HG03095 (cell line): ENCODE data around the gene MPC2.
A peak's percentile ranks its signal among the peaks of the same experiment; 100 is the strongest.
"Not testable (repeated sequence)": the region's sequence is repeated elsewhere in the genome, so short reads cannot be mapped to it uniquely, and the experiment has no call there.

ENCODE experiments used
- ATAC-seq: cut with Tn5 transposase; IDR thresholded peaks from one replicate; pipeline ENCODE4 v1.9.1; 2021; ENCODE audit warnings: moderate library complexity; ENCODE audit not compliant: unreplicated experiment

The MPC2 gene

DNA sequence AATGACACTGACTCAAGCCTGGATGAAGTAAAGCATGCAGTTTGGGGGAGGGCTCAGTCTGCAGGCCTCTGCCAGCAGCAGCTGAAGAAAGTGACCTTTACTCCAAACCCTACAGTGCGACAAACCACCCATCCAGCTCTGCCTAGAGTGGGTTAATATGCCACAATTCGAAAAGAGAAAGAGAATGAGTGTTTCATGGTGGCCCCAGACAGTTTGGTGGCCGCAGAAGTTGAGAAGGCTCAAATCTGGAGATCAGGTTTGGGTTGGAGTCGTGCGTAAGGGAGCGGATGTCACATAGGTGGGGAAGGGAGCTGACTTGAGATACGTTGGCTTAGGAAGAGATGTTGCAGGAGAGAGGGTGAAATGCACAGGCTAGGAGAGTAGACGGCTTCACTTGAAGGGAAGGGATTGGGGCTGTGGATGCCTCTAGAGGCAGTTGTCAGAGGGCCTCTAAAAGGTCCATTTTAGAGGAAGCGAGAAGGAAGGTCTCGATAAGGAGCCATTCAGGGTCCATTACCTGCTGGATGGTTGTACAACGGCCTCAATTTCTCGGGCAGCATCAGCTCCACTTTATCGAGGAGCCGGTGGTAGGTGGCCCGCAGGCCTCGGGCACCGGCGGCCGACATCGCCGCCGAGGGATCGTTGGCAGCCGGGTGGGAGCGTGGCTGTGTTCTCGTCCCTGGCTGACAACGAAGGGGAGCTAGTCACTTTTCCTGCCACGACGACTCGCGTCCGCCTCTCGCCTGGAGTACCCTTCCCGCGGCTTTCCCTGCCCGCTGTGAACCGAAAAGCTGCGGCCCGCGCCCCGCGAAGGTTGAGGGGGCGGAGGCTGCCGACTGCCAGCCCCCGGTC, 1.4 kb downstream of the MPC2 start:
- peak; percentile 6 for ATAC-seq

DNA sequence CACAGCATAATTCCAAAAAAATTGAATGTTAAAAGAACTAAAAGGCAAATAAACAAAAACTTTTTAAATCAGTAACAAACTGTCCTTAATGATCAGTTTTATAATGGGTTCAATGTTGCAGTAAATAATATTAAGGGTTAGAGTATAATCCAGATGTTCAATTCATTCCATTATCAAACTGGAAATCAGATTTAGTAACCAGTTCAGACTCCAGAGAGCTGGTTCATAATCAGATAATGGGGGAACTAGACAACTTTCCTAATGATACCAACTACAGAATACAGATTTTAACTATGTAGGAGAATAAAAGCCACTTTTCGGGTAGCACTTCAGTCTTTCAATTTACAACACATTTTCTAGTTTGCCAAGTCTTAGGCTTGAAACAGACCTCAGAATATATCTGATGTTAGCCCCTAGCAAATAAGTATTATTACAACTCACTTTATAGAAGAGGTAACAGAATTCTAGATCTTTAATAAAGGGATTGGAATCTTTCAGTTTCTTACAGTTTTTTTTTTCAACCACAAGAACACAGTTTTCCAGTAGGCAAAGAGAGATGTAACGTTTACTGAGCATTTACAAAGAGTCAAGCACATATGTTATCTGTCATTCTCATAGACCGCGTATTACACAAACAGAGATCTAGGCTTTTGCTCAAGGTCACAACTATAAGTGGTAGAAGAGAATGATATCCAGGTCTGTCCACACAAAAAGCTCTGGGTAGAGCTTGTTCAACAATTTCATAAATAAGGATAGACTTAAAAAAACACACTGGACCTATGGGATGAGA, 2.3 kb downstream of the MPC2 start:
- no peak for ATAC-seq

DNA sequence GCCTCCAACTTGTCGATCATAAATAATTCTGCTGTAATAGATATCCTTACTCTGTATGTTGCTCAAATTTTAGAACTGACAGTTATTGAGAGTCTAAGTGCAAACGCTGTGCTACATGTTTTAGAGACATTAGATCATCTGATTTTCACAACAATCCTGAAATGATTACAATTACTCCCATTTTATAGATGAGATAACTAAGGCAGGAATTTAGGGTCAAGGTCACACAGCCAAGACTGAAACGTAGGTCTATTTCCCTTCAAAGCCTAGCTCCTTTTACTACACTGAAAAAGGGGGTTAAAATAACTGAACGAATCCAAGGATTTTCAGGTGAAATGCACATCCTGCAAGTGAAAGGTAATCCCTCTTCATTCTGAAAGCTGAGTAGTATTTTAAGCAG, 3.1 kb downstream of the MPC2 start:
- ATAC-seq: no peak

DNA sequence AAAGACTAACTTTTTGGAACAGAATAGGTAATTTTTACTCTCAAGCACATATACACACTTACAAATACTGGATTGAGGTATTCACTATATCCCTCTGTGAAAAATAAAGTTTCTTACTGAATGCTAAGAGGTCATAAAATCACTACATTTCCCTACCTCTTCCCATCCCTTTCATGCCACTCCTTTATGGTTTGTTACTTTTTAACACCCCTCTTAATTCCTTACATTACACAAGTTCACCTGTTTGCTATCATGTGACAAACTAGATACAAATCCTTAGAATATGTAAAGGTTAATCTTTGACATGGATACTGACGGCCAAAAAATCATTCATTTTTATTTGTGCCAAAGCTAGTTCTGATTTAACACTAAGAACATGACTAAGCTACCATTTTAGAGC, 7.1 kb downstream of the MPC2 start:
- no peak for ATAC-seq

DNA sequence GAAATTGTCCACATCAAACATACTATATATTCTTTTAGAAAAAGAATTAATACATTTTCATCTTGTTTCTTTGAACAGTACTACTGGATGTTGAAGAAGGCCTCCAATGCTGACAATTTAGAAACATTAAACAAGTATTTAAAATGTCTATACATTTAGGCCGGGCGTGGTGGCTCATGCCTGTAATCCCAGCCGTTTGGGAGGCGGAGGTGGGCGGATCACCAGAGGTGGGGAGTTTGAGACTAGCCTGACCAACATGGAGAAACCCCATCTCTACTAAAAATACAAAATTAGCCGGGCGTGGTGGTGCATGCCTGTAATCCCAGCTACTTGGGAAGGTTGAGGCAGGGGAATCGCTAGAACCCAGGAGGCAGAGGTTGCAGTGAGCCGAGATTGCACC, 8.0 kb downstream of the MPC2 start:
- ATAC-seq: not testable (repeated sequence)

DNA sequence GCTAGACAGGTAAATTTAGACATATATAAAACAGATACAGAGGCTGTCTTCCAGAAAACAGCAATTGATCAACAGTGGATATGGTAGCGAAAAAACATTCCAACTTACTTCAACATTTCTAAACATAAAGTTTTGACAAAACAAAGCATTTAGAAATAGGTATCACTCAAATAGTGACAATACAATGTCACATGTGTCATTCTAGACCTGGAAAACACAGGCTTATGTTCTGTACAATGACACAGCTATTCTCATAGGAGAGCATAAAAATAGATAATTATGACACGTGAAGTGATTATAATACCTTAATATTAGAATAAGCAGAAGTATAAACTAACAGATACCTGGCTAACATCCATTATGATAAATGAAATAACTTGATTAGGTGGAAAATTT, 8.4 kb downstream of the MPC2 start:
- no peak for ATAC-seq

DNA sequence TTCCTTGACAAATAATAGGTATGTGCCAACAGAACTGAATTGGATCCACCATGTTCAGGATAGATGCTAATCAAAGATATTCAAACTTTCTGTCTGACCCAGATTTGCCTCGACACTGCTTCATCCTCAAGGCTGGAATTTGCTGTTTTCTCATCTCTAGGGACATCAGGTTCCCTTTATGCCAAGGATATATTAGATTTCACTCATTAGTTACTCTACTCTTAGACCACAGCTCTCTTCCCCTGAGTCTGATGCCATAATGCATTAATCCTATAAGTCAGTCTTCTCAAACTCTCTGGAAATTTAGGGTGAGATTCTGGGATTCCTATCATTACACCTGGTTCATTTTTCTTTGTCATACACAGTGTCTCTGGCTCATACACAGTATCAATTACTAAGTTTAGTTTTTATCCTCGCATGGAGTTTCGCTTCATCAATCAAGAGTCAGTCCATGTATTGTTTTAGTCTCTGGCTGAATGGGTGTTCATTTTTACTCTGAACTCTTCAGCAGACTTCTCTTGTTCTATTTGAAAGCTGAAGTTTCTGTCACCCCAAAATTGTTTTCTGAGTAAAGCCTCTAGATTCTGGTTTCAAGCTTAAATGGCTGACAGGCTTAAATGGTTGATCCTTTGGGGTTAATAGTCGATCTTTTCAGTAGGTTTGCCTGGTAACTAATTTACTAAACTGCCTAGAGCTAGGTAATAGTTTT, 9.7 kb downstream of the MPC2 start:
- no peak for ATAC-seq

DNA sequence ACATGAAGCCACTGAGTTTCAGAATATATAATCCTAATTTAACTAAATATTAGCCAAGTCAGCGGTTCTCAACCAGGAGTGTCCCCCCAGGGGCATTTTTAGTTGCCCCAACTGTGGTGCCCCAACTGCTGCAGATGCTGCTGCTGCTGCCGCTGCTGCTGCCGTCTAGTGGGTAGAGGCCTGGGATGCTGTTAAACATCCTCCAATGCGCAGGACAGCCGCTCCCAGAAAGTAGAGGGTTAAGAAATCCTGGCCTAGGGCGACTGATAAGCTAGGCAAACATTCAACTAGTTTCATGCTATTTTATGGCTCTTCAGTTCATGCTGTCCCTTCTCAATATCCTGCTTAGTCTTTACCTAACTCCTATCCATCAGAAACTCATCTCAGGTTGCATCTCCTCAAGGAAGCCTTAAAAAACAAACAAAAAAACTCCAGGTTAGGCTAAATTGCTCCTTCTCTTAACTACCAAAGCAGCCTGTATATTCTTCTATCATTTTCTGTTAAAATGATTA, 10.3 kb downstream of the MPC2 start:
- no peak for ATAC-seq

DNA sequence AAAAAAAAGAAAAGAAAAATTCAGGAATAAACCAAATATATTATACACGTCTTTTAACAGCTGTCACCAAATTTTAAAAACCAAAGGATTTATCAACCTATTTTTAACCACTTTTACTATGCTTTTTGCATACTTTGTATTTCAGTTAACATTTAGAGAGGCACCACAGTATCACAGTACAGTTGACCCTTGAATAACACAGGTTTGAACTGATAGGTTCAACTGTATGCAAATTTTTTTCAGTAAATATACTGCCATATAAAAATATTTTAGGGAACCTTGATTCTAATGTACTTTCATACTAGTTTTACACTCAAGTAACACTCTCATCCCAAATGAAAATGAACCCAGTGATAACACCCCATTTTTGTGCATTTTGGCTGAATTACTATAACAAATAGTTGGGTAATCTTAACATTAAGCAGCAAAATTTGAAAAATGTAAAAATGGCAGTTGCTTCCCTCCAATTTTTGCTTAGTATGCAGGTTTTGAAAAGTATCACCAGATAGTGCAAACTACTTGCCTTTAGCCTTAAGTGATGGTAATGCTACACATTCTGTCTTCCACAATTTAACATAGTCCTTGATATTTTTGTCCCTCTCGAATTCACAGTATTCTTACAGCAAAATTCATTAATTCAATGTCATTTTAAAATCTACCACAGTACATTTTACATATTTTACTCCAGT, 12.2 kb downstream of the MPC2 start:
- no peak for ATAC-seq

DNA sequence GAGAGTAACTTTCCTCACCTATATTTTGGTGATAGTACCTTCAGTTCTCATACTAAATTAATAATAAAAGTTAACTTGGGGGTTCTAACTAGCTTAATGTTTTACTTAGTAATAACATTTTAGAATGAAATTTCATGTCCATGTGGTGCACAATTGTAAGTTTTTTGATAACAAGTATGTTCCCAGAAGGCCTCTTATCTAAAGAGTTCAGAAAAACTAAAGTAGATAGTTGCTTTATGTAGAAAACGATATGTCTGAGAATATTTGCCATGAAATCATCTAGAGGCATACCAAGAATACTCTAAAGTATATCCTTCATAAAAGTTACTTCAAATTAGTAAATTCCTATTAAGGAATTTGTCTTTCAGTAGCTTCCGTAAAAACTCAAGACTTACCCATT, 12.8 kb downstream of the MPC2 start:
- no peak for ATAC-seq

DNA sequence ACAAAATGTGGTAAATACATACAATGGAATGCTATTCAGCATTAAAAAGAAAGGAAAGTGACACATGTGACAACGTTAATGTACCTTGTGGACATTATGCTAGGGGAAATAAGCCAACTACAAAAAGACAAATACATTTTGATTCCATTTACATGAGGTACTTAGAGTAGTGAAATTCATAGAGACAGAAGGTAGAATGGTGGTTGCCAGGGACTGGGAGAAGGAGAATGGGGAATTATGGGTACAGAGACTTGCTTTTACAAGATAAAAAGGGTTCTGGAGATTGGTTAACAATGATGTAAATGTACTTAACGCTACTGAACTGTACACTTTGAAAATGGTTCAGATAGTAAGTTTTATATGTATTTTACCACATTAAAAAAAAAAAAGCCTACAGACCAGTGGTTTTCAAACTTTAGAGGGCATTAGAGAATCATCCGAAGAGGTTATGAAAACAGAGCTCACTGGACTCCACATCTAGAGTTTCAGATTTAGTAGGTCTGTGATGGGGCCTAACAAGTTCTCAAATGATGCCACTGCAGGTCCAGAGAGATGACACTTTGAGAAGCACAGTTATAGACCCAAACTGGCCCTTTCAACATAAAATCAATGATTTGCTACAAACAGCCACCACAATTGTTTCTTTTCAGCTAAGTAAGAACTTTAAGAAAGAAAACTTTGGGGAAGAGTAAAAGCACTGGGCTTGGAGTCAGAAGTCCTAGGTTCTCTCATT, 13.4 kb downstream of the MPC2 start:
- ATAC-seq: no peak

DNA sequence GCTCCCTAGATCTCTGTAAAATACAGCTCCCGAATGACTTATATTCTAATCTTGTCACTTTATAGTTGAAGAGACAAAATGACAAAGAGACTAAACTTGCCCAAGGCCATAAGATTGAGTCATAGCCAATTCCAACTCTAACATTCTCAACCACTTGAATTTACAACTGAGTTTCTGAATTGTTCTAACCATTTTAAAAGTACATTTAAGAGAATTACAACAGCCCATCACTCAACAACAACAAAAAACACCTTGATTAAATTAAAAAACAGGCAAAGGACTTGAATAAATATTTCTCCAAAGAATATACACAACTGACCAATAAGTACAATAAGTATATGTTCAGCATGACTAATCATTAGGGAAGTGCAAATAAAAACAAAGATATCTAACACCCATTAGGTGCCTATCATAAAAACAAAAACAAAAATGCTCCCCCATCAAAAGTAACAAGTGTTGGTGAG, 14.2 kb downstream of the MPC2 start:
- no peak for ATAC-seq

DNA sequence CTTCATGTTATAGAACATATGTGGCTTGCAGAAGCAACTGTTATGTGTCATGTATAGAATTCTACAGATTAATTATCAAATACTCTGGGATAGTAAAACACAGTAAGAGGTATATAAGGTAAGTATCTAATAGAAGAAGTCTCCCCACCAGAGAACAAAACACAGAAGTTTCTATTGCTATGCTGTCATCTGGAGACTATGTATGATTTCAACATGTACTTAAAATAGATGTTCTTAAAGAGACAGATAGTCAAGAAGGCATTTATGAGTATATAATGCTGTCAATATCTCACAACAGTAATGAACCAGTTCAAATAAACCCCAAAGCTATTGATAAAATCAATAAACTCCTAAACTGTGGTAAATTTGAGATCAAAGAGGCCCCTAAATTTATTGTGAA, 14.8 kb downstream of the MPC2 start:
- peak; percentile 50 for ATAC-seq

DNA sequence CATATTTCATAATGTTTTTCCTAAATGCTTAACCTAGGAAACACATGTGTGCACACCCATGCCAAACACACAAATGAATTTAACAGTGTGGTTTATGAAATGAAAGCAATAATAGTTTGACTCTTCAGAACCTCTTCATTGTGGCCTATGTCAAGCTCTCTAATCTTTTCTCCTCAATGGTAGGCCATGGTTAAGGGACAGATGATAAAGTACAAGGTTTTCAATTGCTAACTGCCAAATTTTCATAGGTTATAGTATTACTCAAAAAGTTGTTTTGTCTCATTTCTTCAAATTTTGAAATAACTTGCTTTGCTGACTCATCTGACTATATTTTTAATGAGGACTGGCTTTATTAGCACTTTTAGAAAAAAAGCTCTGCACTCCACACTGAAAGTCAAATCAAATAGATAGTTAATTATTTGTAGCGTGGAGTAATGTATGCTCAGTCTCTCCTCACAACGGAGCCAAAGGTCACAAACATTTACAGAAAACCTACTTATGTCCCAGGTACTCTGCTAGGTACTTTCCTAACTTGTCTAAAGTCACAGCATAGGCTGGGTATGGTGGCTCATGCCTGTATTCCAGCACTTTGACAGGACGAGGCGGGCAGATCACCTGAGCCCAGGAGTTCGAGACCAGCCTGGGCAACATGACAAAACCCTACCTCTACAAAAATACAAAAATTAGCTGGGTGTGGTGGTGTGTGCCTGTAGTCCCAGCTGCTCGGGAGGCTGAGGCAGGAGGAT, 19.9 kb downstream of the MPC2 start:
- ATAC-seq: no peak

DNA sequence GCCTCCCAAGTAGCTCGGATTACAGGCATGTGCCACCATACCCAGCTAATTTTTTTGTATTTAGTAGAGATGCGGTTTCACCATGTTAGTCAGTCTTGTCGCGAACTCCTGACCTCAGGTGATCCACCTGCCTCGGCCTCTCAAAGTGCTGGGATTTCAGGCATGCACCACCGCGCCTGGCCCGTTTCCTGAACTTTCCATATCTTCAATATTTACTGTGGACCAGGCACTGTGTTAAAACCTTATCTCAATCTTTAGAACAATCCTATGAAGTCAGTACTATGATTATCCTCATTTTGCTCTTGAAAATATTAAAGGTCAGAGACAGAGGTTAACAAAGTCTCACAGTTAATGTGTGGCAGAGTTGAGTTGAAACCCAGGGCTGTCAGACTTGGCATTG, 21.3 kb downstream of the MPC2 start:
- ATAC-seq: no peak

DNA sequence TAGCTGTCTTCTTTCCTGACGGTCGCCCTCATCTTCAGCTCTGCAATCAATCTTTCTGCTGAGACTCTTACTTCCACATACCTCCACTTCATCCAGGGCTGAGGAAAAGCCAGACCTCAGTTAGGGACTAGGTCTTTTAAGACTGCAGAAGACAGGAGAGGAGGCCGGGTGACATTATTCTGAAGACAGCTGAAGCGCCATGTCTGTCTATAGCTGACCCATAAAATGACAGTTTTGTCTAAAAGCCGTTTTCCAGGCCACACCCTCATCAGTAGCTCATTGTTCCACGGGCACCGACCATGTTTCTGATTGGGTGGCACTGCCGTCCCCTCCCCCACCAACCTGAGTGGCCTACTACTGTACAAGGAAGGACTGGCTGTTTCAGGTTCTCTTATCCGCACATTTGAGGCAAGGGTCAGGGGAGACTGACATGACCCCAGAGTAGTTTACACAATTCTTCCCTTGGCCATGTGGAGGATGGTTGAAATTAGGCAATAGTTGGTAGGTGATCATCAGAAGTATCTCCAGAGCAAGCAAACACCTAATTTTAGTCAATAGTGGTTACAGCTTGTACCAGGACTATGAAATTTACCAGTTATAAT, 22.9 kb downstream of the MPC2 start, which contains the start of gene ADCY10:
TSS of gene ADCY10 (minus strand) at position 240 of the 602 bp plus-strand sequence. CDS start 8,994 bp downstream, outside the sequence.
- ATAC-seq: no peak

DNA sequence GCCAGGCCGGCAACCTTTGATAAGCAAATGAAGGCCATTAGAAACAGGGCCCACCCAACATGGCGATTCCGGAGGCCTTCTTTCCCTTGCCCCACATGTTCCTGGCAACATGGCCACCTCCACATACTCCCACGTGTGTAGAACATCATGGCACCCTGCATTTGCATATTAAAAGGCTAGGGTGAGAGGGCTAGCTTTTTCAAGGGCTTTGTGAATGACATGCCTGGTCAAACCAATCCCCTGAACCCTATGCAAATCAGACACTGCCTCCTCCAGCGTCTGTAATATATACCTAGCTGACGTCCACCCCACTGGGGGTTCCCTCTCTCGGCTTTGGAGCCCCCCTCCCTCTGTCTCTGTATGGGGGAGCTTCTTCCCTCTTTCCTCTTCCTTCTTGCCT, 24.6 kb downstream of the MPC2 start:
- no peak for ATAC-seq

DNA sequence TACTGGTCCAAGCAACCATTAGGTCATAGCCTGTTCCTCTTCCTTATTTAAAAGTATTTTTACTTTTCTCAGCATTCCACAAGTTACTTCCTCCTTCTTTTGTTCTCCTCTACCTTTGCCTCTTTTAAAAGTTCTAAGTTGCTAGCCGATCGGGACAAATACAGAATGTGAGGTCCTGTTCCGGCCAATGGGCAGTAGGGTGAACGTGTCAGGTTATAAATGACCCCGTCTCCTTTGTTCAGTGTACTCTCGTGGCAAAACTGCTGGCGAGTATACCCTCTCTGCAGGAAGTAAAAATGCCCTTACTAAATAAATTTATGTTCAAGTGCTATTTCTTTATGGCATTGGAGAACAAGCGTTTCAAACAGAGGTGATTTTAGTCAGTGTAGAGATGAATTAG, 25.5 kb downstream of the MPC2 start:
- ATAC-seq: no peak

DNA sequence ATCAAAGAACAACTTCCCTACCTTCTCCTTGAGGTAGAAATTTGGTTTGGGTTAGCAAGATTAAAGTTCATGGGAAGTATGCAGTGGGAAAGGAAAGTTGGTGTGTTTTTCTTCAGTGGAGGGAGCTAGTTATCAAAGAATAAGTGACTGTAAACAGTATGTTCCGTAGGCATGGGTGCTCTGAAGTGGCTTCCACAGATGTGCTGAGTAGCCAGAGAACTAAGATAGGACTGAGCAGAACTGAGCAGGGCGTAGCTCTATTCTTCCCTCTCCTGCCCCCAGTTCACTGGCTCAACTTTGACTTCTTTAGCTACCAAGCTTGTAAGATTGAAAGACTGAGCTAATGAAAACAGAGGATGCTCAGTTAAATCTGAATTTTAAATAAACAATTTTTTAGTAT, 26.3 kb downstream of the MPC2 start:
- ATAC-seq: no peak
